Inferior parietal cortex (tissue), 1 donor: ENCODE data around the gene ID4.

Source experiments
- DNase-seq: peaks from one replicate; pipeline ENCODE4 v3.0.0-alpha.2; 2016; ENCODE audit errors: extremely low spot score

Gene ID4

DNA sequence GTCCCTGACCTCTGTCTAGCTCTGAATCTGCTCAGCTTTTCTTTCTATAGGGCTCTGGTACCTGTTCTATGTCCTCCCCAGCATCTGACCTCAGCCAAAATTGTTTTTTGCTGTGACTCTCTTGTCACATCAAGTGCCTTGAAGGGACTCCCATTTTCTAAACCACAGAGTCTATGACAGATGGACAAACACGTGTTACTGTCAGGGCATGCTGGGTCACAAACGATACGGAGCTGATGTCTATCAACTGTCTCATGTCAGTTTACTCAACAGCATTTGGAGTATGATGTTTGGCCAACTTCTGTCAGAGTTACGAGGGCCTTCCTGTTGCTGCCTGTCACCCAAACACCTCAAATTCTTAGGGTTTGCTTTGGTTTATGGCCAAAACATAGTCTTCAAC lies 20.5 kb downstream of the ID4 start:
- DNase-seq = no peak

DNA sequence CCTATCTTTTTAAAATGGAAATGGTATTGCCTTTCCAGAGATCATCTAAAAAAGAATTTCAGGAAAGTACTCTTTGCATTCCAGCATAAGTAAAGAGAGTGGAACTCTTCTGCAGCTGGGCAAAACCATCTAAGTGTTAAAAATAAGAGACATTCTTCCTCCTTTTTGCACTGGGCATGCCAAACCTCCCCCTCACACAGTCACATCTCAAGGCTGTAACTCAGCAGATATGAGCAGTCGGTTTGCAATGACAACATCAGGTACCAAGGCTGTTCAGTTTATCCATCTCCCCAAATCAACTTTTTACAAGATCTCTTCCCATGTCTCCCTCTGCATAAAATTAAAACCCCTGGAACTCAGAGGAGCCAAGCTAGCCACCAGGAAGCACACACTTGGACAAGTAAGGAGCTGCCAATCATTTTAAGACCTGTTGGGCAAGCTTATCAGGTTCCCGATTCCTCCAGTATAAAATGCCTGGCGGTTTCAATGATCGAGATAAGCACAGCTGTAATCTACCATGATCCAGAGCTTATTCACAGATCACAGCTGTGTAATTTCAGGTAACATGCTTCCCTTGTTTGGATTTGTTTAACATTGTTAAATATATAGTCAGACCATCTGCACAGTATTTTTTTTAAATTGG lies 23.2 kb downstream of the ID4 start:
- DNase-seq = no peak

DNA sequence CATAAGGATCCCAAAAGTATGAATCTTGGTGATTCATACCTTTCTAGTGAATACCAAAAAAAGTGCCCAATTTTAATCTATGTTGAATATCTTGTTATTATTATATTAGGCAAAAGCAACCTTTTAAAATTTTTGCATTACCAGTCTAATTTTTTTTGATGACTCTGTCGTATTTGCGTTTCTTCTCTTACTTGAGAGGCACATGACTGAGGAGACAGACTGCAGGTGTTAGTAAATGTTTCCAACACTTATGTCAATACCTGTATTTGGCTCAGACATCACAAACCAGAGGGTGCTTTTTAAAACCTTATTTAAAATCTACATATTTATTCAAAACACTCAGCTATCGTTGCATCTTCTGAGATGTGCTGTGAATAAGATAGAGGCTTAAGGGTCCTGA lies 27.1 kb downstream of the ID4 start:
- no peak for DNase-seq

DNA sequence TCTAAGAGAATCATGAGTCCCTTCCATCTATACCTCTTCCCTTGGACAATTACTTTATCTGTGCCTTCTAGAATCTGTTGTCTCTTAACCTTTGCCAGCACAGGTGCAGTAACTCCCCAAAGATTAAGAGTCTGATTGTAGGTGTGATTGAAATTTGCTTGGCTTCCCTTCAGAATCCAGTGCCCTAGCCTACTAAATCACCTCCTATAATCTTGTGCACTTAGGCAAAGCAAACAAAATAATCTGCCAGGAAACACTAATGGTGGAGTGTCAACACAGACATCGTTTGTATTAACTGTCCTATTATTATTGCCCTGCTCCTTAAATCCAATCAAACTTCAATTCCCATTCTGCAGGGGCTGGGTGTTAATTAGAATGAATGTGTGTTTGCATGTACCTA lies 28.0 kb downstream of the ID4 start:
- DNase-seq = no peak

DNA sequence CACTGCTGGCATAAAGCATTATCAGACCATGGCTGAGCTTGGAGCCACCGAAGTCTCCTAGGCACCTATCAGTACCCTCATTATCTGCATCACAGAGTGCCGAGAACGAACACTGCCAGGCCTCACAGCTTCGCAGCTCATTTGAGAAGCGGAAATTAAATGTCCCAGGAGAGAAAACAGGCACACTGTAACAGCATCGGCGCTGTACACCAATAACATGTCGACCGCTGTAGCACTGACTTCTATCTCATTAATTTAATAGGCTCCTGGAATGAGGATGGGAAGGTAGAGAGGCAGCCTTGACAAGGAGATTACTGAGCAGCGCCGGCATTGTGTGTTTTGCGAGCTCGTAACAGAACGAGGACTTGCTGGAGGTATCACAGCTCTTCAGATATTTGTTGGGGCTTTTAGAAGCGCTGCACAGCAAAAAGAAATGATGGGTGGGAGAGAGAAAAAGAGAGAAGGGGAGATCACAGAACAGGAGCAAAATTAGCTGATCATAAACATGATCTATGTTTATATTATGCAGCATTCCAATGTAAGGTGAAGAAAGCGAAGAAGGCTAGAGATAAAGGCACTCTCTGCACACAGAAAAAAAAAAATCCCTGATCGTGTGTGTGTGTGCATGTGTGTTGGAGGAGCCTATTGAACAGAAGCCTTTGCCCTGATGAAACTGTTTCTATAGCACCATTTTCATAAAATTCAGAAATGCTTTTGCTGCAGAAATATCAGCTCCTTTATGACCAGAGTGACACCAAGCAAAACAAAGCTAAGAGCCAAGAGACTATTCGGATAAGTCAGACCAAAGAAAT lies 29.2 kb downstream of the ID4 start:
- no peak for DNase-seq

DNA sequence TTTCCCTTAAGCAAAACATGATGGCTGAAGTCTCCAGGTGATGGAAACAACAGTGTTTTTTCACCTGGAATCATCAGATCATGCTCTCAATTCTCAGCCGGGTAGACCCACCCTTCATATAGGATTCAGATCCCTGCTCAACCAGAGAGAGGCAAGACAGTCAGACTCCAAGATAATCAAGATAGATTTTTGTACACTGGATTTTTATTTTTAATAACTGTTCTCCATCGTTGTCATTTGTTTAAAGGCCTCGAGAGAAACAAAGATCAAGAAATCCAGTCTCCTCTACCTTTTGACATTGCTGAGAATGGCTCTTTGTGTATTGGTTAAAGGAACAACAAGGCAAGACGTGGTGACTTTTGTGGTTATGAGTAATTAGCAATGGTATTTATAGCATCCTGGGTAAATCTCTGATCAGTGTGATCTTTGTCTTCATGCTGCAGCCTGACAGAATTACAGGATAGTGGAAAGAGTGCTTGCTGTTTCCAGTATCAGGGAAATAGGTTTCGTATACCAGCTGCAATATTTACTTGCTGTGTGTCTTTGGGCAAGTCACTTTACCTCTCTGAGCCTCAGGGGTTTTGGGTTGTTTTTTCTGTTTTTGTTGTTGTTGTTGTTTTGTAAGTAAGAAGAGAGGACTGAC lies 29.9 kb downstream of the ID4 start:
- no peak for DNase-seq

DNA sequence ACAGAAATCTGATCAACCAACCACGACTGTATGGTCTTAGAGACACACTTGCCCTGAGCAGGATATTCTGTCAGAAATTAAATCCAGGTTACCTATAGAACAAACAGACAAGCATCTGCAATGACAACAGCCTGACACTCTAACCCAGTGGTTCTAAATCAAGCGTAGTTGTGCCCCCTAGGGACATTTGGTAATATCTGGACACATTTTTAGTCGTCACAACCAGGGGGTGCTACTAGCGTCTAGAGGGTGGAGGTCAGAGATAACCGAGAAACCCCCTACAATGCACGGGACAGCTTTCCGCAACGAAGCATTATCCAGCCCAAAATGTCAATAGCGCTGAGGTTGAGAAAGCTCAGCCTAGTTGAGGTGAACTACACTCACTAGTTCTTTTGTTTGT lies 32.3 kb downstream of the ID4 start:
- DNase-seq = no peak

DNA sequence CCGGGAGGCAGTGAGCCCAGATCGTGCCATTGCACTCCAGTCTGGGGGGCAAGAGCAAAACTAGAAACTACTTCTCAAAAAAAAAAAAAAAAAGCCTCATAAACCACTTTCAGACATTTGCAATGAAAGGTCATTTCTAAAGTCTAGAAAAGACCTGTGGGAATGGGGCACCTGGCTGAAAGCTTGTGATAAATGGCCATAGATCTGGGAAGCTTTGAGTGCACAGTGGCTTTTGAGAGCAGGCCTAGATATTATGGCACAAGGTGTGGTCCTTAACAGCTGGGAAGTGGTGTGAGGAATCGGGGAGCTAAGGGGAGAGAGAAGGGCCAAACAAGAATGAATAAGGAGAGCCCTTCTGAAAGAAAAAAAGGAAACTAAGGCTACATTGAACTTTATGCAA lies 33.2 kb downstream of the ID4 start:
- no peak for DNase-seq

DNA sequence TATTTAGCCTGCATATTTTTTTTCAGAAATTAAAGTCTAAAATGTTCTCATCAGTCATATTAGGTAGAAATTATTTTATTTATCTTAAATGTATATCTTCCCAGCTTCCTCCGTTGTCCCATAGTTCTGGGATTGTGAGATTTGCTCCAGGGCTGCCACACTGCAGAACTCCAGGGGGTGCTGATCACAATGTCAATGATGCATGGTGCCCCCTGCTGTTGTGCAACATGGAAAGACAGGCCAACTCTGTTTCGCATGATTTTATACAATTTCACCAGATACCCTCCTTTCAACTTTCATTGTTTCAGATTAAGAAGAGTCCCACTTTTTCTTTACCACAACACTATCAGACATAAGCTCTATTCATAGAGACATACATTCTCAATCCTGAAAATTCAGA lies 35.9 kb downstream of the ID4 start:
- no peak for DNase-seq

DNA sequence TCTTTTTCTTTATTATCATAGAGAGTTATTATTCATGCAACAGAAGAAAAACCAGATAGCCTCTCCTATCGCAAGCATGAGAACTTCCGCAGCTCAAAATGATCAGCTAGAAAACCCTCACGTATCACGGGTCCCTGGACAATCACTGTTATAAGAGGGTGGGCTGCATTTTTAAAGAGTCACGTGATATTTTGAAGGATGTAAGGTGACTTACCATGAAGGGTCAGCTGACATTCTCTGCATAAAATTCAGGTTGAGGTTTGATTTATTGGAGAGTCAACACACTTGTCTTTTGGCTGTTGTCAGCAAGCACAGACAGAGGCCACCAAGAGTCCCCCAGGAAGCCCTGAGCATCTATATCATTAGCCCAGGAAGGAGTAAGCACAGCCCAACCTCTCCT lies 39.5 kb downstream of the ID4 start:
- DNase-seq = no peak

DNA sequence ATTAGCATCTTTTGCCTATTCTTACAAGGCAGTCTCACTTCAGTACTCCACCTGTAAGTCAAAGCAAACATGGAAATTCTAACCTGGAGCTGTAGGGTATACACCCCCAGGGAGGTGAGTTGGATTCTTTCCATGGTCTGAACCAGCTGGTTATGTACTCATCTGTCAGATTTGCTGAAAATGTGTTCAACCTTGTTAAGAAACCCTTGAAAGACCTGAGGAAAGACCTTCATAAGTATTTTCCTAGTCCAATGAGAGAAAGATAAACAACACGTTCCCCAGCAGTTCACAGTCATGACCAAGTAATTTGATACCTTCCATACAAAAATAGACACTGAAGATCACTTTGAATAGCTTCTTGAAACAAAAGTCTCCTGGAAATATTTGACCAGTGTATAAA lies 42.5 kb downstream of the ID4 start:
- no peak for DNase-seq

DNA sequence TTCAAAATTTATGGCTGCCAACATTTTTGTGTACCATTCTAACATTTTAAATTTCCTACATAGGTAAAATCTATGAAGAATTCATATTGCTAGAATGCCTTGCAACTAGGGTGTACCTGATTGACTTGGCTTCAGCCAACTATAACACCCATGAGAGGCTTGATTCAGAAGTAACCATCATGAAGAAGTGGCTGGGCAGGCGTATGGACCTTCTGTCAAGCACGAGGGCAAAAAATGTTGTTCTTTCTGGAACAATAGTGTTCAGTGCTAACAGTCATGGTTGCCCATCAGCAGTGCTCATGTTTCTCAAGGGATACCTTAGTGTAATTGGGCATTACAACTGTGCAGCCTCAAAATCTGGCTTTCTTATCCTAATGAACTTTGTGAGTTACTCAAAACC lies 42.9 kb downstream of the ID4 start:
- no peak for DNase-seq

DNA sequence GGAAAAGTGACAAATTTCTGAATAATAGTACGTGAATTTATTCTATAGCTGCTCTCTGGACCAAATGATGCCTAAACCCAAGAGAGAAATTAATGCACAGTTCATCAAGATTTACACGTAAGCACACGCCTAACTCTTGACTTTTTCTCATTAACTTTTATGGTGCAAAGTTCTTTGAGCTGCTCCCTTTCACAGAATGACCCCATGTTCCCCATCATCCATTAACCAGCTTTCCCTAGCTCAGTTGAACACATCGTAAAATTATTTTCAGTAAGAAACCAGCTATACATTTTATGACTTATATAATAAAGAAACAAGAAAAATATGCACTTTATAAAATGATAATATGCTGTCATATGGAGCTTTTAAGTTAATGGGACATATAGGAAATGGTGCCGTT lies 54.3 kb downstream of the ID4 start:
- DNase-seq = no peak
